CD4-positive, alpha-beta T cell treated with Interleukin-6 for 4 hours (primary cell): Measurements from ENCODE around the gene SCAF4.
"Not testable (repeated sequence)": the region's sequence is repeated elsewhere in the genome, so short reads cannot be mapped to it uniquely, and the experiment has no call there.

Experiments used
- DNase-seq: peaks from one replicate; pipeline ENCODE4 v3.0.0-alpha.2; 2020; ENCODE audit warnings: mixed read lengths

Gene SCAF4

GRCh38 chr21:31737586-31738397 lies 5.9 kb upstream of the SCAF4 start:
- DNase-seq: not testable (repeated sequence)

- no peak for DNase-seq
Measured at GRCh38 chr21:31735511-31735992, 3.6 kb upstream of the SCAF4 start.

DNA sequence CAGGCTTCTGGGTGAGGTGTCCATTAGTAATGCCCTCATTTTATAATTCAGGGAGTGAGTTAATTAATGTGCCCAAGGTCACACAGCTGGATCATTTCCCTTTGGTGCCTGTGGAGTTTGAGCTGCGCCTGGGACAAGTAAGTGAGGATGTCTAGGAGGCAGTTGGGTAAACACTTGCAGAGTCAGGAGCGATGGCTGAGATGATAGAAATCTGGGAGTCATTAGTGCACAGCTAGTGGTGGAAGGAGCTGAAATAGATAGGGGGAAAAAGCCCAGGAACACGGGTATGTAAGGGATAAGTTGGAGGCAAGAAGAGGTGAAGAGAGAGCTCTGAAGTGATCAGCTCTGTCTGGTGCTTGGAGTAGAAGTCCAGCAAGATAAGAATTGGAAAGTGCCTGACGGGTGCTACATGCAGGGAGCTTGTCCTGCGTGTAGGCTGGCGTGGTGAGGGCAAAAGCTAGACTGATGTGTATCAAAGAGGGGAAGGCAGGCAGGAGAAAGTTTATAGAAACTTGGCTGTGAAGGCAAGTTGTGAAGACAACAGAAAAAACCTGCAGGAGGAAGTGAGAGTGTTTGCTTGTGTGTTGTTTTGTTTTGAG lies 1.7 kb upstream of the SCAF4 start:
- DNase-seq: no peak

GRCh38 chr21:31732597-31733550 lies 956 bp upstream of the SCAF4 start:
- peak; percentile 28 for DNase-seq

GRCh38 chr21:31731056-31731856 lies 662 bp downstream of the SCAF4 start:
- peak; percentile 56 for DNase-seq

DNA sequence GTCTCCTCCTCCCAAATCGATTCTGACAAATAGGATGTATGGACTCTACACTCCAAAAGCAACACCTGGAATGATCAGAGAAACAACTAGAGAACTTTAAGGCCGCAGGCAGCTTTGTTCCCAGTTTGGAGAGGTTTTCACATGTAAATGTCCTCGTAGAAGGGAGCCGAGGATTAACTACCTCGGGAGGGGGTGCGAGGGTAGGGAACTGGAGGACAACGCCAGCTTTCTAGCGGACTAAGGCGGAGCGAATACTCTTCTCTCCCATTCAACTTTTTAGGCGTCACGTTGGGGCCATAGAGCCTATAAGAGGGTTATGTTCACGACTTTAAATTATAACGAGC lies 1.2 kb downstream of the SCAF4 start:
- DNase-seq: peak; percentile 5

DNA sequence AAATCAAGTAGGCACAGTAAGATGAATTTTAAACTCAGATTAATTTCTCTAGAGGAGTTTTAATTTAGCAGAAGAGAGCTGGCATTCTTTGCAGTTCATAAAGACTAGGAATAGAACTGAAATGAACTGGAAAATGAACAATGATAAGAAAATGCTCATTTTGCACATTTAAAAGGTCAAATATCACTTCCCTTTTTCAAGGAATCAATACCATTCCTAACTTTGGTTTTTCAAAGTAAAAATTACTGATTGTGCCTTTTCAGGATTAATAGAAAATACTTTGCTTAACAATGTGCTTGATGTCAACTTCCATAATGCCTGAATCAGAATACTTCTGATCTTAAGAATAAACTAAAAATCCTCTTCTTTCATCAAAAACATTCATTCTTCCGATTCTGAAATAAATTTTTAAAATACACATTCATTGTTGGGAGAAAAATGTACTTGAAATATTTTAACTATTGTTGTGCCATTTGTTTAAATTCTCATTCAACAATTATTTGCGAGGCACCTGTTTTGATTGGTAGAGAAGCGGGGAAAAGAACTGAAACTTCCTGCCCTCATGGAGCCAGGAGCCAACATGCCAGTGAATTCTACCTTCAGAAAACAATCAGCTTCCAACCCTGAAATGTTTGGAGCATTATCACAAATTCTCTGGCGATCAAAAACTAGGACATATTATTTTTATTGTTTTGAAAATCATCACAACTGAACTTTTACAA lies 2.1 kb downstream of the SCAF4 start:
- DNase-seq: no peak

GRCh38 chr21:31728952-31729351 lies 3.0 kb downstream of the SCAF4 start:
- DNase-seq: no peak

DNA sequence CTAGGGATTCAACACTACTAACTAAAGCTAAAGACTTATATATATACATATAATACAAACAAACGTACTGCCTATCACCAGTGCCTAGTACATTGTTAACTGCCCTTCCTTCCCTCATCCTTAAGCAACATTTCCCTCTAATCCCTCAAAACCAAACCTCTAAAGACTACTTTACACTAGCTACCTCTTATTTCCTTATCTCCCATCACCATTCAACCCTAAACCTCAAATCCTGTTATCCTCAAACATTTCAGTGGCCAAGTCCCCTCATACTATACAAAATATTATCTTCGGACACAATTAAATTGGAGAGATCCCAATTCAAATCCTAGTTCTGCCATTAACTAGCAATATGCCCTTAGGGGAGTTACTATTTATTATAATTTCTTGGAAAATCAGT lies 3.7 kb downstream of the SCAF4 start:
- no peak for DNase-seq

DNA sequence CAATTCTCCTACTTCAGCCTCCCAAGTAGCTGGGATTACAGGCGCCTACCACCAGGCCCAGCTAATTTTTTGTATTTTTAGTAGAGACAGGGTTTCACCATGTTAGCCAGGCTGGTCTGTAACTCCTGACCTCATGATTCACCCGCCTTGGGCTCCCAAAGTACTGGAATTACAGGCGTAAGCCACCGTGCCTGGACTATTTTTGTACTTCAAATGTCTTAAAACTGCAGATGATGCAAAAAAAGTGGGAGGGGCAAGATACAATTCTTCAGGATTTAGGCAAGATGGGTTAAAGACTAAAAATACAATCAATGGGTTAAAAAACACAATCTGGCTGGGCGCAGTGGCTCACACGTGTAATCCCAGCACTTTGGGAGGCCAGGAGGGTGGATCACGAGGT lies 4.7 kb downstream of the SCAF4 start:
- no peak for DNase-seq

- DNase-seq: no peak
Measured at GRCh38 chr21:31726407-31726806, 5.5 kb downstream of the SCAF4 start.

DNA sequence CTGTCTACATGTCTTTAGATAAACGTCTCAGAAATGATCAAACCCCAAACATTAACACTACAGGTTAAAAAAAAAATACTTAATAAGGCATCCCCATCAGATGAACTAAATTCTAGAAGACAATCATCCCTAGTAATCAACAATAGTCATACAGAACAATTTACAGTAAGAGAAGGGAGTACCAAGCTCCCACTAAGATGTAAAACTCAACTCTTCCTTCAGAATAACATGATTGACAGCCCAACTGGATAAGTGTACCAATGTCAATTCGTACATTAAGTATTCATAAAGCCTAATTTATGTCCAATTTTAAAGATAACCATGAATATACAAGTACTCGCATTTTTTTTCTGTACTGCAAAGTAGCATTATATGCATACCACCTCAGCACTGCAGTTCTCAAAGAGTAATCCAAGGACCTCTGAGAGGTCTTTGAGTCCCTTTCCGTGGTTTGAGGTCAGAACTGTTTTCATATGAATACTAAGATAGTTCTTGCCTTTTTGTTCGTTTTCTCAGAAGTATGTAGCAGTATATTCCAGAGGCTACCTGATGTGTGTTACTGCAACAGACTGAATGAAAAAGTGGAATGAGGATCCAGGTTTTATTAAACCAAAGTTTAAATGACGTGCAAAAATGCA lies 6.6 kb downstream of the SCAF4 start:
- DNase-seq: no peak

DNA sequence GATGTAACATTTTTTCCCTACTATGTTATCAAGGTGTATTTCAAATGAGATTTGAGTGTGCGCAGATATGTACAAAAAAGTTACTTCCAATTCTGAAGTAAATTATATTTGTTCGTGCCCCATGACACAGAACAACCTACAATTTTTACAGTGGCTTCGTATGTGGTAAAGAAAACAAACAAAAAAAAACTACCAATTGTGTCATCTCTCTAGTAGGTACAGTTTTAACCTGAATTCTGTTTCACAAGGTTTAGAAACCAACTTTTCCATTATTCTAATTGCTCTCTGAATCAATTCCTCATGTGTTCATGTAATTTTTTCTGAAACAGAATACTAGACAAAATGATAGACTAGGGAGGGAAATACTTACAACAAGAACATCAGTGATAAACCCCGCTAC lies 7.4 kb downstream of the SCAF4 start:
- DNase-seq: no peak

- no peak for DNase-seq
Measured at GRCh38 chr21:31721381-31721780, 10.5 kb downstream of the SCAF4 start.

DNA sequence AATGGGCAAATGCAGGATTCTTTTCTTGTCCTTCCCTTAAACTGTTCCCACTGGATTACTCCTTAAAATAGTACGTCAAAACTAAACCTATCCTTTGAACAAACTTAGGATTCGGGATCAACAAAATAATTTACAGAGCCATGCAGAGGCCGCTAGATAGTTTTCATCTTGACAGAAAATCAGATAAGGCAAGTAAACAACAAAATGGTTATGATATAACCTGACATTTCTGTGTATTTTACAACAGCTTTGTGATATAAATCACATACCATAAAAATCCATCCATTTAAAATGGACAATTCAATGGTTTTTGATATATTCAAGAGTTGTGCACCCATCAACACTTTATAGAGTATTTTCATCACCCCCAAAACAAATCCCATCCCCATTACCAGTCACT lies 11.2 kb downstream of the SCAF4 start:
- DNase-seq: no peak

DNA sequence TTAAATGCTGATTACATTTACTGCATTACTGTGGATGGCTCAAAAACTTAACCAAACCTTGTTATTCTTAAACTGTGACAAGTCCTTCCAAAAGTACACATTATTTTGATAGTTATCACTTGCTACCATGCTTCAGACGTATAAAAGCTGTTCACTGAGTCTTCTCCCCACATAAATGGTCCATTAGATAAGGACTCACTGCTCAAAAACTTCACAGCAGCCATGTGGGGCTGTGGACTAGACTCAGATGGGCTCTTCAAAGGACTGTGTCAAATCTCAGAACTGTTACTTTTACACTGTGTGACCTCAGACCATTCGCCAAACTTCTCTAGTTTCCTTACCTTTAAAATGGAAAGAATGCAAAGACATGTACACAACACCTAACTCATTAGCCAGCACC lies 11.6 kb downstream of the SCAF4 start:
- DNase-seq: no peak

- DNase-seq: no peak
Measured at GRCh38 chr21:31716106-31716505, 15.8 kb downstream of the SCAF4 start.

- DNase-seq: no peak
Measured at GRCh38 chr21:31714741-31715365, 17.1 kb downstream of the SCAF4 start.

- no peak for DNase-seq
Measured at GRCh38 chr21:31713973-31714740, 17.8 kb downstream of the SCAF4 start.

DNA sequence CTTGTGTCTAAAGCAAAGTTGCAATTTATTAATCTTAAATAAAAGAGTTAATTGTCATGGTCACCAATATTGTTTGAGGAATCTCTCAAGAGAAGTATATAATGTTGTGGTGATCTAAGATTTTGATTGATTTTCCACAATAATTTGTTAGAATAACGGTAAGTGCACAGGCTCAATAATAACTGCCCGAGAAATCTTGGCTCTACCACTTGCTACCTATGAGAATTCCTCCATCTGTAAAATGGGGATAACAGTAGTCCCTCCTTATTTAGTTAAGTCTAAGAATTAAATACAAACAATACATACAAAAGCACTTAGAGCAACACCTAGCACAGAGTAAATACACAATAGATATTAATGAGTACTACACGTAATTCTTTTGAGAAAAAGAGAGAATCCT lies 18.8 kb downstream of the SCAF4 start:
- DNase-seq: no peak
